SIG-M5 treated with dmso at 0.1 percent for 504 hours (cell line): Measurements from ENCODE around the gene EGFLAM.

ENCODE experiments used
- DNase-seq: peaks from one replicate; lab custom pipeline; 2025; ENCODE audit not compliant: unreplicated experiment; lab: John Stamatoyannopoulos, UW

EGFLAM gene

DNA sequence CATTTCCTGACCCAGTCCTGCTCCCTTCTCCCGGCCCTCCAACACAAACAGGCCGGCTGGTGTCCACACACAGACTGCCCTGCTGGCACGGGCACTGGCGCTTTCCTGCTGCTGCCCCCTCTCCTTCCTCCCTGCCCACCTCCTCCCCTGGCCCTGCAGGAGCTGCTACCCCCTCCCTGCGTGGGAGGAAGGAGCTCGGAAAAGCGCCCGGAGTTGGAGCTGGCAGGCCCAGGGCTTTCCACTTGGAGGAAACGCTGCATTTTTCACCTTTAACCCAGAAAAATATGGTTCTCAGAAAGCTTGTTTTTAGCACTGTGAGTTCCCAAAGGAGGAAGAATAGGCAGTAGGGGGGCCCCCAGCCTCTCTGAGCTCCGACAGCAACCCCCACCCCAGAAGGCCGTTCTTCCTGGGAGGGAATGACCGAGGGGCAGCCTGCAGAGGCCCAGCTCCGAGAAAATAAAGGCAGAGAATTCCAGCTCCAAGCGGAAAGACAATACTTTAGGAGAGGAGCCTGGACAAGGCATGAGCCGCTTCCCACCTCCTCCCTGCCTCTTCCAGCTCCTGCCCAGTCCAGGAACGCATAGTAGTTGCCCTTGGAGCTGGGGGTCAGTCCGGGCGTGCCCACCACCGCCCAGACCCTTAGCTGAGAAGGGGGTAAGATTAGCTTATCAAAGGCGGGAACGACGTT is 209.1 kb downstream of the EGFLAM start:
- no peak for DNase-seq

DNA sequence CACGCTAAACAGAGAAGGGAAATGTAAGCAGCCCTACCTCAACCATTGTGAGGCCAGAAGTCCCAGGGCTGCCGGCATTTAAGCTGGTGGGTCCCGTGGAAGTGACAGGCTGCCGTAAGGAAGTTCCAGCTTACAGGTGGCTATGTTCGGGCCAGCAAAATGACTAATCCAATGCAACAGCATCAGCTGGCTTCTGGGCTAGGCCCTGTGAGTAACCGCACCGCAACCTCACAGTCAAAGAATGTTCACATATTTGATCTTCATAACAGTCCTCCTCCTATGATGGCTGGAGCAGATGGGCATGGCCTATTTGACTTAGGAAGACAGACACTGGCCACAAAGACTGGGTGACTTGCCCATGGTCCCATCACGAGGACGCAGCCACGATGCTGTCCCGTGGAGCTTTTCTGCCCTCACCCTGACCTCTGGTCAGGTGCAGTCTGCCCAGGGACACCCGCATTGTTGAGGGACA is 209.9 kb downstream of the EGFLAM start:
- DNase-seq = no peak

GRCh38 chr5:38468978-38469706 is 210.8 kb downstream of the EGFLAM start:
- DNase-seq = no peak

DNA sequence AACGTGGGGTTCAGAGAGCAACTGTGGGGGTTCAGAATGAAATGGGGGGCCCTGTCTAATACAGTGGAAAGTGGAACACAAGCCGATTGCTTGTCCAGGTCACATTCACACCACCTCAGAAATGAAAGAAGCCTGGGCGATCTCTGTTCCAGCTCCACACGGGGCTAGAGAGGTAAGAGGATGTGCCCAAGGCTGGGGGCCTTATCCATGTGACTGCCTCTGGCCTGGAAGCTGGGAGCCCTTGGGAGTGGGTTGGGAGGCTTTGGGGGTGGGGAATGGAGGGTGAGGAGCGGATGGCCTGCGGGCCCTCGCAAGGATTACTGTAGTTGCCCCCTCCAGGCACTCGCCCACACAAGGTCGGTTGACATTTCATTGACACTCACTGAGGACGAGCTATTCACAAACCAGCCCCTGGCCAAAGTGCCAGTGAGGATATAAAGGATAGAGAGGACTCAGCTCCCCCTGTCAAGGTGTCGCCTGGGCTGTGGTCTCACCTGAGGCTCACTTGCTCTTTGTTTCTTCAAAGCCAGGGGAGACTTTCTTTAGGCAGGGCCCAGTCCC is 211.4 kb downstream of the EGFLAM start:
- no peak for DNase-seq

DNA sequence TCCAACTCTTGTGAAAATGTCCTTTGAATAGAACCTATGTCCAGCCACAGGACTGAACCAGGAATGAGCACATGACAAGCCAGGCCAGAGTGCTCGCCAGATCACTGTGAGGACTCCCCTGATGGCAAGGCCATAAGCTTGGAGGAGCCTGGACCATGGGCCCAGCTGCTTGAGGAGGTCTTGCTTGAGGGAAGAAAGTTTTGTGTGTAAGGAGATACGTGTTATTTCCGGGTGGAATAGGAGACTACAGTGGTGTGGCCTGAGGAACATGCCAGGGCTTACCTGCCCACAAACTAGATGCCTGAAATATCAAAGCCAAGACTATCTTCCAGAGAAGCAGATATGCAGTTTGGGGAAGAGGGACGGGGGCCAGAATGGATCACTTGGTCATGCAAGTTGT is 213.3 kb downstream of the EGFLAM start:
- DNase-seq = no peak

GRCh38 chr5:38472541-38472940 is 214.2 kb downstream of the EGFLAM start:
- no peak for DNase-seq

GRCh38 chr5:38473008-38473407 is 214.6 kb downstream of the EGFLAM start:
- no peak for DNase-seq

- no peak for DNase-seq
Observed at GRCh38 chr5:38478166-38478565, 219.8 kb downstream of the EGFLAM start.

- DNase-seq = no peak
Observed at GRCh38 chr5:38478878-38479277, 220.5 kb downstream of the EGFLAM start.

DNA sequence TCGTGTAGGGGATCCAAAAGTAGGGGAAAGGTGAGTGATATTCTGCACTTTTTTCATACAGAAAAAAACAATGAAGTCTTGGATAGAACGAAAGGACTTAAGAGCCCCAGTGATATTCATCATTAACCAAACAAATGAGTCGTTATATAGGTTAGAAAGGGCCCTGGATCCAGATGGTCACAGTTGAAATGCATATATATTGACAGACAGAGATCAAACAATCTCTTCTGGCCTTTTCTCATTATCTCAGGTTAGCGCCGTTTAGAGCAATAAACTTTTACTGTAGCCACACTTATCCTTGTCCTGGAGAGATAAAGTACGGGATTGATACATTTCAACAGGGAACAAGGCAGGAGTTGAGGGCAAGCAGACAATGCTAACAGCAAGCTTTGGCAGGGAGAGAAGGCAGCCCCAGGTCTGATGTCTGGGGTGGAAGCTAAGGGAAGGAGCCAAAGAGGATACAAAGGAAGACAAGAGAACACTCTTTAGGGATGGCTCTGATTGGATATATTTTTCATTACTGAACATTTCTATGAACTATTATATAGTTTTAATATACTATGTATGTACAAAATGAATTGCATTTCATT is 221.1 kb downstream of the EGFLAM start:
- no peak for DNase-seq

- DNase-seq = no peak
Observed at GRCh38 chr5:38483805-38484398, 225.5 kb downstream of the EGFLAM start.

GRCh38 chr5:38494175-38494574 is 235.8 kb downstream of the EGFLAM start:
- DNase-seq = no peak

DNA sequence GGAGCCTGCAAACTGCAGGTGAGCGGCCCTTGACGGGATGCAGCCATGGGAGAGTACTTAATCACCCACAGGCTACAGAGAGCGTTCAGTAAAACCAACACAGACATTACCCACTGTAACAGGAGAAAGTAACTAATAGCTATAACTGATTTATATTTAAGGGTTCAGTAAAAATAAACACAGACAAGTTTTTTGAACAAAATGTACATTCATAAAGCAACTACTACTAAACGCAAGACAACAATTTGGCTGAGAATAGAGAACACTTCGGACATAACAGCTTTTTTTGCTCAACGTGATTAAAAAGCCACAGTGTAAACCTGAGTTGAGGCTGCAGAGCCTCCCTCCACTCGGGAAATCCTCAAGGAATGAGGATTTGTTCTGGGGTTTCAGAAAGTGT is 236.4 kb downstream of the EGFLAM start:
- DNase-seq = no peak

DNA sequence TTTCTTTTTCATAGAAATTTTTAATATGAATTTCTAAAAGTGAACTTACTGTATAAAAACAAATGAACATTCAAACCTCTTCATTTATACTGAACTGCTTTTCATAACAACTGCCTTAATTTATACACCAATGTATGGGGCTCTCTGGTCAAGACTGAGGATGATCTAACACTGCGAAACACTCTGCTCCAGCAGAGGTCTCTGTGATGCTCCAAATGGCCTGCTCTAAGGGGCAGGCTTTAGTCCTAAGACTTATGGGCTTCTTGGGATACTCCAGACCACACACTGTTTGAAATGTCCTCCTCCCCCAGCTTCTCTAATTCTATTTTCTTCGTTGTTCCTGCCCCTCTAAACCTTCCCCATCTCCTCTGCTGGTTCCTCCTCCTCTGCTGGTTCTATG is 239.6 kb downstream of the EGFLAM start:
- no peak for DNase-seq

GRCh38 chr5:38500573-38501260 is 242.4 kb downstream of the EGFLAM start:
- DNase-seq = no peak

- no peak for DNase-seq
Observed at GRCh38 chr5:38506302-38506701, 247.9 kb downstream of the EGFLAM start.

- DNase-seq = no peak
Observed at GRCh38 chr5:38509185-38509584, 250.8 kb downstream of the EGFLAM start.
